Central memory CD8-positive, alpha-beta T cell (primary cell): ENCODE measurements around the gene CD209.
"Not testable (repeated sequence)": the region's sequence is repeated elsewhere in the genome, so short reads cannot be mapped to it uniquely, and the experiment has no call there.

Experiments
- ATAC-seq: fragments of 150-1000 bp; cut with Tn5 transposase; replicated peaks from 2 replicates; pipeline ENCODE4 v1.10.0; 2022; ENCODE audit warnings: mild to moderate bottlenecking, moderate FRiP score, moderate number of reproducible peaks; ENCODE audit not compliant: poor library complexity, severe bottlenecking; ENCODE audit errors: extremely low read depth
- DNase-seq, 2 donors: peaks; one replicate each; pipeline ENCODE4 v3.0.0; 2021; ENCODE audit warnings: low spot score in 2 of 2
- H3K27ac Mint-ChIP-seq: one replicate; pipeline ENCODE4 v1.8.0; 2022; ENCODE audit warnings: low read depth, mild to moderate bottlenecking, moderate library complexity, mixed read lengths
- H3K27me3 Mint-ChIP-seq: one replicate; pipeline ENCODE4 v1.8.0; 2022; ENCODE audit warnings: mixed read lengths
- H3K36me3 Mint-ChIP-seq: one replicate; pipeline ENCODE4 v1.8.0; 2022; ENCODE audit warnings: mild to moderate bottlenecking, moderate library complexity, mixed read lengths; ENCODE audit not compliant: insufficient read depth
- H3K4me1 Mint-ChIP-seq: one replicate; pipeline ENCODE4 v1.8.0; 2022; ENCODE audit warnings: mixed read lengths
- H3K4me3 Mint-ChIP-seq: one replicate; pipeline ENCODE4 v1.8.0; 2022; ENCODE audit warnings: mild to moderate bottlenecking, moderate library complexity, mixed read lengths
- H3K9me3 Mint-ChIP-seq: one replicate; pipeline ENCODE4 v1.8.0; 2022; ENCODE audit warnings: mixed read lengths

The CD209 gene, protein sequence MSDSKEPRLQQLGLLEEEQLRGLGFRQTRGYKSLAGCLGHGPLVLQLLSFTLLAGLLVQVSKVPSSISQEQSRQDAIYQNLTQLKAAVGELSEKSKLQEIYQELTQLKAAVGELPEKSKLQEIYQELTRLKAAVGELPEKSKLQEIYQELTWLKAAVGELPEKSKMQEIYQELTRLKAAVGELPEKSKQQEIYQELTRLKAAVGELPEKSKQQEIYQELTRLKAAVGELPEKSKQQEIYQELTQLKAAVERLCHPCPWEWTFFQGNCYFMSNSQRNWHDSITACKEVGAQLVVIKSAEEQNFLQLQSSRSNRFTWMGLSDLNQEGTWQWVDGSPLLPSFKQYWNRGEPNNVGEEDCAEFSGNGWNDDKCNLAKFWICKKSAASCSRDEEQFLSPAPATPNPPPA

DNA sequence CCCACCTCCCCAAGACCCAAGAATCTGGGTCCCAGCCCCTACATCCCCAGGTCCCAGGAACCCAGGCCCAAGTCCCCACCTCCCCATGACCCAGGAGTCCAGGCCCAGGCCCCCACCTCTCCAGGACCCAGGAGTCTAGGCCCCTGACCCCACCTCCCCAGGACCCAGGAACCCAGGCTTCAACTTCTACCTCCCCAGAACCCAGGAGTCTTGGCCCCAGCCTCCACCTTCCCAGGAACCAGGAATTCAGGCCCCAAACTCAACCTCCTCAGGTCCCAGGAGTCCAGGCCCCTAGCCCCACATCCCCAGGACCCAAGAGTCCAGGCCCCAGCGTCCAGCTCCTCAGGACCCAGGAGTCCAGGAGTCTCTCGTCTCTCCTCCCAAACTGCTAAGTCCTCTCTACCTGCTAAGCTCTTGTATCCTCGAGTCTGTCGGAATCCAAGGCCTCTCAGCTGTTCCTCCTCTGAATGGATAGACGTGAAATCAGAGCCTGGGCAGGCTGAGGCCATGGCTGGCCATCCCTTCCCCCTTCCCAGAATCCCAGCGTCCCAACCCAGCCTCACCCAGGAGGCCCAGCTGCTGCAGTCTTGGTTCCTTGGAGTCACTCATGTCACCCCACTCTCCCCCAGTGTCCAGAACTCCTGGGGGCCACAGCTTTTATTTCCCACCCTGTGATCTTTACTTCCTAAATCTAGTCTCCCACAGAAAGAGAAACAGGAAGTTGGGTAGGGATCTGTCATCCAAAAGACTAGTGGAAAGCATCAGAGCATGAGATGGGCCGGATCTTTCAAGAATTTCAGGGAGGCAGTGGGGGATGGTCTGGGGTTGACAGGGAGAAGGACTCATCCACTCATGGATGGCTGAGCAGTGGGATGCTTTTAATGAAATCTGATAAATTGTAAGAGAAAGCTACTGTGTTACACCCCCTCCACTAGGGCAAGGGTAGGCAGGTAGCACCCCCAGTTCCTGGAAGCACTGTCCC is at the start of gene CD209:
CD209 (minus strand) TSS at position 632 of the 982 bp plus-strand sequence; CDS start at position 609, 23 bp downstream.
- ATAC-seq, result no peak
- no peak for DNase-seq
- Mint-ChIP-seq H3K27ac (no peak within 1 kb of the TSS), H3K9me3 (peaks cover 6% of the 10 kb centered on the region), H3K27me3 (peaks cover 32% of the 10 kb centered on the region), H3K36me3 (peaks cover 2% of the 10 kb centered on the region), H3K4me3 (no peak within 1 kb of the TSS), H3K4me1 (peaks cover 8% of the 10 kb centered on the region)

DNA sequence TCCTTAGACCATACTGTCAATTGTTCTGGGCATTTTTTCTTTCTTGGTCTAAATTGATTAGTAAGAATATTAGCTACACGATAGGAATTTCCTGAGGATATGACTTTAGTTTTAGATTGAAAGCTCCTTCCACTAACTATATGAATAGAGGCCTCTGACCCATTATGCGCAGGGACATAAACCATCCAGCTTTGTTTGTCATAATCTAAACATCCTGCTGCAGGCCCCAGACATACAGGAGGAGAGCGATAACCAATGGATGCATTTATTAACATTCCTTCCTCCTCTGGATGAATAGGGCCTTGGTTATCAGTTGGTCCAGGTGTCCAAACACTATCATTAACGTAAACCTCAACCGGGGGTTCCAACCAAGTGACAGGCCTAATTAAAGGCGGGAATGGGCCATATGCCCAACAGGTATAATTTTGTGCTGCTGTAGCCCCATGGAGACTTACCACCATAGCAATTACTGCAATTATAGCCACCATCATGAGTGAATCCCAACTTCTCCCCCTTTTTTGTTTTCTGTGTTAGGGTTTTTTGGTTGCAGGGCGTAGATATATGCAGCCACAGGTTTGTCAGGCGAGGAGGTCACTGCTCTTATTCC is 48.3 kb upstream of the CD209 start:
- H3K4me1 Mint-ChIP-seq, result no peaks in the 10 kb centered on the region
- H3K4me3 Mint-ChIP-seq, result no peak overlapping the region
- no peak overlapping the region for H3K27ac Mint-ChIP-seq
- H3K9me3 Mint-ChIP-seq, result no peaks in the 10 kb centered on the region
- DNase-seq (no peak), ATAC-seq (no peak)
- H3K27me3 Mint-ChIP-seq, result no peaks in the 10 kb centered on the region
- peaks cover 2% of the 10 kb centered on the region for H3K36me3 Mint-ChIP-seq

DNA sequence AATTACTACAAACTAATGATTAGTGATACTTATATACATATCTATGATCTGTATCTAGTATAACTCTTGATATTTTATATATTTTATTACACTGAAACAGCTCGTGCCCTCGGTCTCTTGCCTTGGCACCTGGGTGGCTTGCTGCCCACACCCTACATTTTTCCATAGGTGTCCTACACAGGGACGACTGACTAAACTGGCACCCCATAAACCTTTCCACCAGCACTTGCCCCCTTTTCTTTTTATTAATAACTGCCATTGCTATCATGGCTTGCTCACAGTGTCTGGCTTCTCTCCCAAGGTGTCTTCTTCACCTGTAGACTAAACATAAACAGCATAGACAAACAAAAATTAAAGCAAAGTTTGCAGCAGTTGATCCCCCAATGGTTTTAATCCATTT is 46.2 kb upstream of the CD209 start:
- no peak overlapping the region for H3K4me3 Mint-ChIP-seq
- no peaks in the 10 kb centered on the region for H3K9me3 Mint-ChIP-seq
- DNase-seq, result no peak
- H3K27me3 Mint-ChIP-seq, result peaks cover 11% of the 10 kb centered on the region
- no peak for ATAC-seq
- peaks cover 2% of the 10 kb centered on the region for H3K36me3 Mint-ChIP-seq
- no peaks in the 10 kb centered on the region for H3K4me1 Mint-ChIP-seq
- H3K27ac Mint-ChIP-seq, result no peak overlapping the region

DNA sequence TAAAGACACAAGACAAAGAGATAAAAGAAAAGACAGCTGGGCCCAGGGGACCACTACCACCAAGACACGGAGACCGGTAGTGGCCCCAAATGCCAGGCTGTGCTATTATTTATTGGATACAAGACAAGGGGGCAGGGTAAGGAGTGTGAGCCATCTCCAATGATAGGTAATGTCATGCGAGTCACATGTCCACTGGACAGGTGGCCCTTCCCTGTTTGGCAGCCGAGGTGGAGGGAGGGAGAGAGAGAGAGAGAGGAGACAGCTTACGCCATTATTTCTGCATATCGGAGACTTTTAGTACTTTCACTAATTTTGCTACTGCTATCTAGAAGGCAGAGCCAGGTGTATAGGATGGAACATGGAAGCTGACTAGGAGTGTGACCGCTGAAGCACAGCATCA is 45.4 kb upstream of the CD209 start:
- peaks cover 18% of the 10 kb centered on the region for H3K27me3 Mint-ChIP-seq
- not testable (repeated sequence) for H3K36me3 Mint-ChIP-seq, H3K4me3 Mint-ChIP-seq, H3K4me1 Mint-ChIP-seq, H3K27ac Mint-ChIP-seq, H3K9me3 Mint-ChIP-seq, ATAC-seq, DNase-seq

DNA sequence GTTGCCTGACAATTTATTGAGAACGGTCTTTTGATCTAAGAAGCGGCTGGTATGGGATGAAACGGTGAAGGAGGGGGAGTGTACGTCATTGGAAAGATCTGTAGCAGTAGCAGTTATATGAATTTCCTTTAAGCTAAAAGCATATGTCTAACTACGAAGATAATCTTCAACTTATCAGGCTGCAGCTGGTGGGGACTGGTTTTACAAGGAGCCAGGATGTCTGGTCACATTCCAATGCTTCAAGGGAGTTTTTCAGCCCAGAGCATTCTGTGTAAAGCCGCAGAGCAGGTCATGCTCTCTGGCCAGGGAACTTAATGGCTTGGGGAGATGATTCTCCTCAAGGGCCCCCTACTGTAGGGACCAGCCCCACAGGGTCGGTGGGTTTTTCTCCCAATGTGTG is 44.9 kb upstream of the CD209 start:
- H3K4me3 Mint-ChIP-seq, result no peak overlapping the region
- H3K9me3 Mint-ChIP-seq, result no peaks in the 10 kb centered on the region
- H3K4me1 Mint-ChIP-seq, result peaks cover 3% of the 10 kb centered on the region
- H3K36me3 Mint-ChIP-seq, result peaks cover 2% of the 10 kb centered on the region
- ATAC-seq, result no peak
- no peak for DNase-seq
- H3K27ac Mint-ChIP-seq, result no peak overlapping the region
- peaks cover 22% of the 10 kb centered on the region for H3K27me3 Mint-ChIP-seq

DNA sequence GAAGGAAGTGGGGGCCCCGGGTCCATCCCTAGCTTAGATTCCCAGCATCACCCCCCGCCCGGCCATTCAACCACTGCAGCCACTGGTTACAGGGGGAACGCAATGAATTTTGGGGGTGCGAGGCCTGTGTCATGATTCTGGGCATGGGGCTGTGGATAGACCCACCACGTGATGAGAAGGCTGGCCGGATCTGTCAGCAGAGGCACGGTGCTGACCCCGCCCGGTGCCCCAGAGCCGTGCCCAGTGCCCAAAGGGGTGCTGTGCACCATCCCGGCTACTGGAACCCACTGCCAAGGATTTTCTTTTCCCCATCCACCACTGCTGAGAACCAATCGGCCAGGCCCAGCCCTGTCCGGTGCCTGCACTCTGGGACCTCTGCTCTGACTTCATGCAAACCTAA is 43.1 kb upstream of the CD209 start:
- Mint-ChIP-seq H3K27me3 (peaks cover 41% of the 10 kb centered on the region), H3K4me1 (peaks cover 6% of the 10 kb centered on the region), H3K36me3 (peaks cover 5% of the 10 kb centered on the region), H3K9me3 (no peaks in the 10 kb centered on the region), H3K4me3 (no peak overlapping the region), H3K27ac (no peak overlapping the region)
- DNase-seq (no peak), ATAC-seq (no peak)

DNA sequence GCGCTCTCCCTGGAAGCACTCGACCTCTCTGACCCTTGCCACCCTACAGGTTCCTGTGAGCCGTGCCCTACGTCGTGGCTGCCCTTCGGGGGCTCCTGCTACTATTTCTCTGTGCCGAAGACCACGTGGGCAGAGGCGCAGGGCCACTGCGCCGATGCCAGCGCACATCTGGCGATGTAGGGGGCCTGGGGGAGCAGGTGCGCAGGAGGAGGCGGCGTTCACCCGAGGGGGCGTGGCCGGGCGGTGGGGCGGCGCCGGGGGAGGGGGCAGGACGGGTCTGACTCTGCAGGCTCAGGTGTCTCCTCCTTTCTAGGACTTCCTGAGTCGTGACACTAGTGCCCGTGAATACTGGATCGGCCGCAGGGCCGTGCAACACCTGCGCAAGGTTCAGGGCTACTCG is 42.1 kb upstream of the CD209 start:
- Mint-ChIP-seq H3K4me1 (peaks cover 6% of the 10 kb centered on the region), H3K27me3 (peaks cover 51% of the 10 kb centered on the region), H3K9me3 (no peaks in the 10 kb centered on the region), H3K36me3 (peaks cover 5% of the 10 kb centered on the region), H3K27ac (no peak overlapping the region), H3K4me3 (no peak overlapping the region)
- ATAC-seq, result no peak
- DNase-seq, result no peak

DNA sequence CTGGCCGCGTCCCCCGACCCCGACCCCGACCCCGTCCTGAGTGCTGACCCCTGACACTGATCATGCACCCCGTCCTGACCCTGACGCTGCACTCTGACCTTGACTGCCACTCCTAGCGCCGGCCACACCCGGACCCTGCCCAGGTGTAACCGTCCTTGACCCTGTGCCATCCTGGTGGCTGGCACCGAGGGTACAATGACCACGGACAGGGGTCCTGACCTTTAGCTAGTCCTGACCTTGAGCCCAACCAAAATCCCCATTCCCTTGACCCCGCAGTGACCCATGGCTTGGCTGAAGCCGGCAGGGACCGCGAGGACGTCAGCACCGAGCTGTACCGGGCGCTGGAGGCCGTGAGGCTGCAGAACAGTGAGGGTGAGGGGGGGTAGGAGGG is 41.6 kb upstream of the CD209 start:
- Mint-ChIP-seq H3K9me3 (no peaks in the 10 kb centered on the region), H3K4me3 (no peak overlapping the region)
- ATAC-seq, result no peak

DNA sequence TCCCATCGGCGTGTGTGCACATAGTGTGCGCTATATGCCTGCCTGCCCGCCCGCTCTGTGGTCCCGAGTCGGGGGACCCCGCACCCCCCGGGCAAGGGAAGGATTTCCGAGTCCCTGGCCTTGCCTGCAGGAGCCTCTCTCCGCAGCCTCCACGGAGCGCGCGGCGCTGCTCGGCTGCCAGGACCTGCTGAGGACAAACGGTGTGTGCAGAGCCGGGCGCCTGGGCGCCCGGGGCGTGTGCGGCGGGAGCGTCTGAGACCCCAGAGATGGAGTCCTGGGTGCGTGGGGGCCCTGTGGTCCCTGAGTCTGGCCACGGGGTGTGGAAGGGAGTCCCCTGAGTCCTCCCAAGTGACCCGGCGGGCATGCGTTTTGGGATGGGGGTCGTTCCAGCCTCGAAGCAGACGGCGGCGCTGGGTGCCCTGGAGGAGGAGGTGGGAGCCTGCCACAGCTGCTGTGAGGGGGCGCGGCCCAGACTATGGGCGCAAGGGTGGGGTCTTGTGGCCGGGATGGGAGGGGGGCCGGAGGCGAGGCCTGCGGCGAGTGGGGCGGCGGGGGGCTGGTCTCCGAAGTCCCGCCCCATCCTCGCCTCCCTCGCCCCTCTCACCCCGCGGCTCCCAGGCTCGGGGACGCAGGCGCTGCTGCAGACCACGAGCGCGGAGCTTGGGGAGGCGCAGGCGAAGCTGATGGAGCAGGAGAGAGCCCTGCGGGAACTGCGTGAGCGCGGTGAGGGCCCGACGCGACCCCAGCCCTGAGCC is 41.0 kb upstream of the CD209 start:
- Mint-ChIP-seq H3K9me3 (no peaks in the 10 kb centered on the region), H3K36me3 (peaks cover 5% of the 10 kb centered on the region), H3K4me3 (no peak overlapping the region), H3K4me1 (peaks cover 6% of the 10 kb centered on the region), H3K27ac (no peak overlapping the region), H3K27me3 (peaks cover 62% of the 10 kb centered on the region)
- DNase-seq (no peak), ATAC-seq (no peak)

More for the DNA sequence above, 41.6 kb upstream of the CD209 start:
- peaks cover 56% of the 10 kb centered on the region for H3K27me3 Mint-ChIP-seq
- peaks cover 6% of the 10 kb centered on the region for H3K4me1 Mint-ChIP-seq
- H3K27ac Mint-ChIP-seq, result no peak overlapping the region
- H3K36me3 Mint-ChIP-seq, result peaks cover 5% of the 10 kb centered on the region
- no peak for DNase-seq

DNA sequence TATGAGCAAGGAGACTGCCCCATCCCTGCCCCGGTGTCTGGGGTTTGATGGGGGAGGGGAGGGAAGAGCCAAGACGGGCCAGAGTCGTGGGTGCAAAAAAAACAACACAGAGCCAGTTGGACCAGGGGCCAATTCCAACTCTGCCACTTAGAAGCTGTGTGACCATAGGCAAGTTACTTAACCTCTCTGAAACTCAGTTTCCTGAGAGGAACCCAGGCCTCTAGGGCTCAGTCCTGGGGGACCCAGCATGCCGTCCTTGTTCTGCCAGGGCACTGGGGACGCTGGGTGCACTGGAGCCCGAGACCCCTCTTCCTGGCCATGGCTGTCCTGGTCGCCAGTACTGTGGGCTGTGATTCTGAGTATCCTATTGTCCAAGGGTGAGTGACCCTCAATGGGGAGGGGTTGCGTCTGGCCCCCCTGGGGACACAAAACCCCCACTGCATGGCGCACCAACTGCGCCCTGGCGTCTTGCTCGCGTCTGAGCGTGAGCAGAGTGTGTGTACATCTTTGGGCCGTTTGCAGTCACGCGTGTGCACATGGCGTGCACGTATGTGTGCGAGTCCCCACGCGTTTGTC is 40.4 kb upstream of the CD209 start:
- H3K4me1 Mint-ChIP-seq, result peaks cover 6% of the 10 kb centered on the region
- no peak for ATAC-seq
- H3K27me3 Mint-ChIP-seq, result peaks cover 68% of the 10 kb centered on the region
- DNase-seq, result no peak
- H3K27ac Mint-ChIP-seq, result no peak overlapping the region
- no peaks in the 10 kb centered on the region for H3K9me3 Mint-ChIP-seq
- H3K4me3 Mint-ChIP-seq, result peak overlapping the region; percentile 38
- peaks cover 3% of the 10 kb centered on the region for H3K36me3 Mint-ChIP-seq

DNA sequence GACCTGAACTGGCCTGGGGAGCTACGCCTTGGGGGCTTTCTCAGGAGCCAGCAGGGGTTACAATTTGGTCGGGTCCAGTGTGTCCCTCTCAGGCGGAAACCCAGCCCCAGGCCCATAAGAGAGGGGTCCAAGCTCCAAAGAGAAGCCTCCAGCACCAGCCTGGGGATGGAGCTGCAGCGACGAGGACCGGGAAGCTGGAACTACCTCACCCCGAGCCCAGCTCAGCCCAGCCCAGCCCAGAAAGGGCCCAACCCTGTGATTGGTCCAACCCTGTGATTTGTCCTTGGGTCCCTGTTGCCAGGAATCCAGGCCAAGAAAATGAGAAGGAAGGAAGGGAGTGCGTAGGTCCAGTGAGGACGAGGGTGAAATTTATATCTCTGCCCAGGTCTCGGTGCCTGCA is 39.8 kb upstream of the CD209 start:
- peaks cover 73% of the 10 kb centered on the region for H3K27me3 Mint-ChIP-seq

DNA sequence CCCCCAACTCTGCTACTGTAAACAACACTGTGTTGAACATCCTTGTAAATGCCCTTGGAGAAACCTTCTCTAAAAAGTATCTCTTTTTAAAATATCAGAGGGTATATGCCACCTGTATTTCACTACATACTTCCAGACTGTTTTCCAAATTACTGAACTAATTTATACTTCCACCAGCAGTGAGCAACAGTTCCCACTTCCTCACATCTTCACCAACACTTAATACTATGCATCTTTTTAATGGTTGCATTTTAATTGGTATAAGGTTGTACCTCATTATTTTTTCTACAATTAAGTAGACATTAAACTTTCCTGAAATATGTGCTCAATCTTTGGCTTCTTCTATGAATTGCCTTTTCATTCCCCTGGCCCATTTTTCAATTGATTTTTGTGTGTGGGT is 37.5 kb upstream of the CD209 start:
- H3K27ac Mint-ChIP-seq, result no peak overlapping the region
- H3K27me3 Mint-ChIP-seq, result peaks cover 86% of the 10 kb centered on the region
- H3K9me3 Mint-ChIP-seq, result no peaks in the 10 kb centered on the region
- ATAC-seq (no peak), DNase-seq (no peak)
- peaks cover 6% of the 10 kb centered on the region for H3K4me1 Mint-ChIP-seq
- H3K36me3 Mint-ChIP-seq, result peaks cover 3% of the 10 kb centered on the region
- no peak overlapping the region for H3K4me3 Mint-ChIP-seq

More for the DNA sequence above, 39.8 kb upstream of the CD209 start:
- no peak for DNase-seq
- ATAC-seq, result no peak
- peak overlapping the region; percentile 38 for H3K4me3 Mint-ChIP-seq
- no peak overlapping the region for H3K27ac Mint-ChIP-seq
- no peaks in the 10 kb centered on the region for H3K9me3 Mint-ChIP-seq
- H3K4me1 Mint-ChIP-seq, result peaks cover 6% of the 10 kb centered on the region
- peaks cover 3% of the 10 kb centered on the region for H3K36me3 Mint-ChIP-seq
